C4-2B (cell line): ENCODE measurements around the gene SBK2.

Source experiments
- ZFX ChIP-seq: fragments of 450-650 bp; IDR thresholded peaks from 2 replicates; pipeline ENCODE4 v1.6.1; 2017
- TF ChIP-seq, protein P1 (sequence below): fragments of 450-650 bp; conservative IDR thresholded peaks from 2 replicates; pipeline ENCODE4 v1.5.1; 2017; ENCODE audit warnings: mild to moderate bottlenecking

DNA sequence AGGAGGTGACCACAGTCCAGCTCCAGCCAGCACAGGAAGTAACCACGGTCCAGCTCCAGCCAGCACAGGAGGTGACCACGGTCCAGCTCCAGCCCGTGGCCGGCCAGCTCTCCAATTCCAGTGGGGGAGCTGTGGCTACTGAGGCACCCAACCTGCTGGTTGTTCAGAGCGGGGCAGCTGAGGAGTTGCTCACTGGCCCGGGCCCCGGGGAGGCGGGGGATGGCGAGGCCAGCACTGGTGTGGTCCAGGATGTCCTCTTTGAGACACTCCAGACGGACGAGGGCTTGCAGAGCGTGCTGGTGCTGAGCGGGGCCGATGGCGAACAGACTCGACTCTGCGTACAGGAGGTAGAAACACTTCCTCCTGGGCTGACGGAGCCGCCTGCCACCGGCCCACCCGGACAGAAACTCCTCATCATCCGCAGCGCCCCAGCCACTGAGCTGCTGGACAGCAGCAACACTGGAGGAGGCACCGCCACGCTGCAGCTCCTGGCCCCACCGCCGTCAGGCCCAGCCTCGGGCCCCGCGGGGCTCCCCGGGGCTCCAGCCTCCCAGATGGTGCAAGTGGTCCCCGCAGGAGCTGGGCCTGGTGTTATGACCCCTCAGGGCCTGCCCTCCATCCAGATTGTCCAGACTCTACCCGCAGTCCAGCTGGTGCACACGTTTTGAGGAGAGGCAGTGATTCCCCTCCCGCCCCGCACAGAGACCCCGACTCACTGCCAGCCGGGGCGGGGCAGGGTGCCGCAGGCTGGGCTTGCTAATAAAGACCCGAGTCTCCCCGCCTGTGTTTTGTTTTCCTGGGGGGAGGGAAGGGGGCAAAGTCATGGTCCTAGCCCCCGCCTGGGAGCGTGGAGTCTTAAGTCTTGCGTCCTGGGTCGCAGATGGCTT is 53.0 kb downstream of the SBK2 start:
- TF ChIP-seq, protein P1, sequence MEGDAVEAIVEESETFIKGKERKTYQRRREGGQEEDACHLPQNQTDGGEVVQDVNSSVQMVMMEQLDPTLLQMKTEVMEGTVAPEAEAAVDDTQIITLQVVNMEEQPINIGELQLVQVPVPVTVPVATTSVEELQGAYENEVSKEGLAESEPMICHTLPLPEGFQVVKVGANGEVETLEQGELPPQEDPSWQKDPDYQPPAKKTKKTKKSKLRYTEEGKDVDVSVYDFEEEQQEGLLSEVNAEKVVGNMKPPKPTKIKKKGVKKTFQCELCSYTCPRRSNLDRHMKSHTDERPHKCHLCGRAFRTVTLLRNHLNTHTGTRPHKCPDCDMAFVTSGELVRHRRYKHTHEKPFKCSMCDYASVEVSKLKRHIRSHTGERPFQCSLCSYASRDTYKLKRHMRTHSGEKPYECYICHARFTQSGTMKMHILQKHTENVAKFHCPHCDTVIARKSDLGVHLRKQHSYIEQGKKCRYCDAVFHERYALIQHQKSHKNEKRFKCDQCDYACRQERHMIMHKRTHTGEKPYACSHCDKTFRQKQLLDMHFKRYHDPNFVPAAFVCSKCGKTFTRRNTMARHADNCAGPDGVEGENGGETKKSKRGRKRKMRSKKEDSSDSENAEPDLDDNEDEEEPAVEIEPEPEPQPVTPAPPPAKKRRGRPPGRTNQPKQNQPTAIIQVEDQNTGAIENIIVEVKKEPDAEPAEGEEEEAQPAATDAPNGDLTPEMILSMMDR: no peak
- no peak for TF ChIP-seq ZFX
